Lower leg skin (tissue), 4 donors: ENCODE measurements around the gene SRL. TPM values are rescaled to one million over a fixed set of nuclear protein-coding genes. Genes with fewer than 3 reads are reported as not detected.

Experiments used
- DNase-seq, 2 donors: peaks; one replicate each; pipeline ENCODE4 v3.0.0-alpha.2; 2019; ENCODE audit warnings: low spot score in 2 of 2
- H3K4me3 ChIP-seq: fragments of 200-600 bp; sonication (generic); 2 replicates; pipeline ENCODE4 v1.5.1; 2017; ENCODE audit warnings: mild to moderate bottlenecking, low read depth; ENCODE audit not compliant: poor library complexity, severe bottlenecking
- CTCF ChIP-seq, 3 donors: fragments of 450-650 bp; IDR thresholded peaks; one replicate each; pipeline ENCODE4 v1.5.1; 2016; ENCODE audit warnings: antibody characterized with exemption in 3 of 3, mild to moderate bottlenecking in 3 of 3, moderate library complexity in 2 of 3
- POLR2A ChIP-seq, 2 donors: fragments of 450-650 bp; IDR thresholded peaks; one replicate each; pipeline ENCODE4 v1.6.1; 2016 to 2017; ENCODE audit warnings: antibody characterized with exemption in 2 of 2, mild to moderate bottlenecking in 1 of 2, moderate library complexity in 1 of 2
- WGBS, 2 donors: methylation state at CpG; one replicate each; pipeline ENCODE4 v1.1.5; 2018; 5-methylcytosine and 5-hydroxymethylcytosine counted together
- intact Hi-C: fragments of 100-400 bp; cut with DNase I; formaldehyde crosslinking; loops from one replicate; pipeline ENCODE4 v1.15.0; 2023; ENCODE audit warnings: low total_unique reads
- total RNA-seq, 4 donors: library from RNA; depleted of rRNA; stranded (reverse); fragments of >200 nt; gene quantifications; one replicate each; pipeline ENCODE4 v1.1.0, GENCODE V29; 2016

The SRL gene
- total RNA-seq, 4 donors from 2014 or later = 0.04 to 1.0 (median 0.55) TPM

- WGBS, 2 donors = 77 to 82% methylated on average over 19 of the region's 19 CpGs
- TF ChIP-seq CTCF (IDR thresholded peaks at IDR 0.05) = no peak
- no peak for TF ChIP-seq POLR2A (IDR thresholded peaks at IDR 0.05)
- no peak overlapping the region for H3K4me3 ChIP-seq
- intact Hi-C loops = loop anchor here (10.0 kb wide), 1 partner anchor 115 kb away; no protein-coding TSS in a partner anchor
- no peak for DNase-seq
Observed at GRCh38 chr16:4239682-4240175, 2.2 kb downstream of the SRL start.

- no peak for TF ChIP-seq CTCF (IDR thresholded peaks at IDR 0.05)
- no peak for TF ChIP-seq POLR2A (IDR thresholded peaks at IDR 0.05)
- intact Hi-C loops = no loop called here
- WGBS, 2 donors = 50% methylated on average over 5 of the region's 5 CpGs
- H3K4me3 ChIP-seq = no peak overlapping the region
- DNase-seq = no peak
Observed at GRCh38 chr16:4239020-4239419, 2.9 kb downstream of the SRL start.

GRCh38 chr16:4233431-4233830 is 8.4 kb downstream of the SRL start:
- no peak overlapping the region for H3K4me3 ChIP-seq
- intact Hi-C loops = no loop called here
- 47 to 61% methylated on average over 4 of the region's 4 CpGs for WGBS, 2 donors
- no peak for DNase-seq
- no peak for TF ChIP-seq CTCF (IDR thresholded peaks at IDR 0.05)
- TF ChIP-seq POLR2A (IDR thresholded peaks at IDR 0.05) = no peak

- DNase-seq = no peak
- 48 to 59% methylated on average over 14 of the region's 14 CpGs for WGBS, 2 donors
- H3K4me3 ChIP-seq = no peak overlapping the region
- intact Hi-C loops = no loop called here
- TF ChIP-seq POLR2A (IDR thresholded peaks at IDR 0.05) = no peak
- no peak for TF ChIP-seq CTCF (IDR thresholded peaks at IDR 0.05)
Observed at GRCh38 chr16:4232541-4233386, 9.1 kb downstream of the SRL start.

- no peak overlapping the region for H3K4me3 ChIP-seq
- no peak for DNase-seq
- TF ChIP-seq CTCF (IDR thresholded peaks at IDR 0.05) = no peak
- no peak for TF ChIP-seq POLR2A (IDR thresholded peaks at IDR 0.05)
- intact Hi-C loops = no loop called here
- 77 to 90% methylated on average over 11 of the region's 11 CpGs for WGBS, 2 donors
Observed at GRCh38 chr16:4231886-4232285, 10.0 kb downstream of the SRL start.
